Muscle layer of colon (tissue), 2 donors: ENCODE data around the gene ZIC1.
A peak's percentile ranks its signal among the peaks of the same experiment; 100 is the strongest.

Experiments
- H3K27ac ChIP-seq: one replicate; pipeline ENCODE4 v1.7.0; 2013; ENCODE audit warnings: low read depth, mild to moderate bottlenecking, low read length, moderate library complexity
- H3K27me3 ChIP-seq, 2 donors: one replicate each; pipeline ENCODE4 v1.7.0; 2013; ENCODE audit warnings: low read length in 2 of 2, mild to moderate bottlenecking in 2 of 2; ENCODE audit not compliant: insufficient read depth in 2 of 2, control insufficient read depth in 1 of 2
- H3K36me3 ChIP-seq: one replicate; pipeline ENCODE4 v1.7.0; 2013; ENCODE audit warnings: mild to moderate bottlenecking, low read length; ENCODE audit not compliant: insufficient read depth
- H3K4me1 ChIP-seq: one replicate; pipeline ENCODE4 v1.7.0; 2013; ENCODE audit warnings: mild to moderate bottlenecking, low read length; ENCODE audit not compliant: insufficient read depth
- H3K4me3 ChIP-seq, 2 donors: one replicate each; pipeline ENCODE4 v1.7.0; 2013; ENCODE audit warnings: low read length in 2 of 2, low read depth in 1 of 2, mild to moderate bottlenecking in 1 of 2, moderate library complexity in 1 of 2
- H3K9ac ChIP-seq: one replicate; pipeline ENCODE4 v1.7.0; 2013; ENCODE audit warnings: low read length
- H3K9me3 ChIP-seq: one replicate; pipeline ENCODE4 v1.7.0; 2013; ENCODE audit warnings: mild to moderate bottlenecking, low read length
- donor health status: abdominal sarcoma.
- donor health status: Adenocarcinoma of cecum.

The ZIC1 gene

GRCh38 chr3:147414390-147415138, 5.4 kb downstream of the ZIC1 start:
- Histone ChIP-seq H3K4me1 (peaks cover 25% of the 10 kb centered on the region), H3K9ac (no peak overlapping the region), H3K9me3 (peaks cover 19% of the 10 kb centered on the region), H3K27me3 (peaks cover 92 to 94% of the 10 kb centered on the region in 2 donors), H3K36me3 (no peaks in the 10 kb centered on the region), H3K4me3 (no peak overlapping the region), H3K27ac (no peak overlapping the region)

- Histone ChIP-seq H3K4me3 (no peak overlapping the region), H3K4me1 (peaks cover 26% of the 10 kb centered on the region), H3K27ac (no peak overlapping the region), H3K36me3 (no peaks in the 10 kb centered on the region), H3K9ac (no peak overlapping the region), H3K27me3 (peaks cover 92 to 96% of the 10 kb centered on the region in 2 donors), H3K9me3 (peaks cover 19% of the 10 kb centered on the region)
Measured at GRCh38 chr3:147415286-147415685, 6.1 kb downstream of the ZIC1 start.

- Histone ChIP-seq H3K4me3 (no peak overlapping the region), H3K9me3 (peaks cover 19% of the 10 kb centered on the region), H3K9ac (no peak overlapping the region), H3K4me1 (peaks cover 26% of the 10 kb centered on the region), H3K27me3 (peaks cover 92 to 96% of the 10 kb centered on the region in 2 donors), H3K27ac (no peak overlapping the region), H3K36me3 (no peaks in the 10 kb centered on the region)
Measured at GRCh38 chr3:147415874-147416273, 6.7 kb downstream of the ZIC1 start.

- peaks cover 92 to 94% of the 10 kb centered on the region in 2 donors for H3K27me3 ChIP-seq
- H3K27ac ChIP-seq = no peak overlapping the region
- H3K36me3 ChIP-seq = no peaks in the 10 kb centered on the region
- H3K9ac ChIP-seq = no peak overlapping the region
- H3K4me1 ChIP-seq = peaks cover 32% of the 10 kb centered on the region
- peaks cover 14% of the 10 kb centered on the region for H3K9me3 ChIP-seq
- no peak overlapping the region for H3K4me3 ChIP-seq
Measured at GRCh38 chr3:147416931-147417330, 7.8 kb downstream of the ZIC1 start.

- H3K36me3 ChIP-seq = no peaks in the 10 kb centered on the region
- peaks cover 9% of the 10 kb centered on the region for H3K9me3 ChIP-seq
- H3K27me3 ChIP-seq = peaks cover 92 to 95% of the 10 kb centered on the region in 2 donors
- peaks cover 35% of the 10 kb centered on the region for H3K4me1 ChIP-seq
- H3K27ac ChIP-seq = no peak overlapping the region
- no peak overlapping the region for H3K4me3 ChIP-seq
- no peak overlapping the region for H3K9ac ChIP-seq
Measured at GRCh38 chr3:147417551-147418295, 8.6 kb downstream of the ZIC1 start.

GRCh38 chr3:147418371-147418781, 9.2 kb downstream of the ZIC1 start:
- Histone ChIP-seq H3K9me3 (peaks cover 11% of the 10 kb centered on the region), H3K27ac (no peak overlapping the region), H3K9ac (no peak overlapping the region), H3K27me3 (peaks cover 92 to 95% of the 10 kb centered on the region in 2 donors), H3K4me1 (peaks cover 37% of the 10 kb centered on the region), H3K4me3 (peak overlapping the region in 1 of 2 donors; percentile 29), H3K36me3 (no peaks in the 10 kb centered on the region)

- H3K9ac ChIP-seq = no peak overlapping the region
- H3K27me3 ChIP-seq = peaks cover 94 to 97% of the 10 kb centered on the region in 2 donors
- peaks cover 16% of the 10 kb centered on the region for H3K9me3 ChIP-seq
- peaks cover 37% of the 10 kb centered on the region for H3K4me1 ChIP-seq
- no peak overlapping the region for H3K27ac ChIP-seq
- peak overlapping the region; percentile 16 to 29 for H3K4me3 ChIP-seq
- H3K36me3 ChIP-seq = no peaks in the 10 kb centered on the region
Measured at GRCh38 chr3:147418808-147419701, 9.9 kb downstream of the ZIC1 start.

GRCh38 chr3:147419781-147420224, 10.6 kb downstream of the ZIC1 start:
- H3K4me3 ChIP-seq = no peak overlapping the region
- H3K9me3 ChIP-seq = peaks cover 18% of the 10 kb centered on the region
- H3K27me3 ChIP-seq = peaks cover 94 to 97% of the 10 kb centered on the region in 2 donors
- no peak overlapping the region for H3K27ac ChIP-seq
- no peaks in the 10 kb centered on the region for H3K36me3 ChIP-seq
- peaks cover 37% of the 10 kb centered on the region for H3K4me1 ChIP-seq
- H3K9ac ChIP-seq = no peak overlapping the region

- Histone ChIP-seq H3K27ac (no peak overlapping the region), H3K4me1 (peaks cover 37% of the 10 kb centered on the region), H3K27me3 (peaks cover 93 to 98% of the 10 kb centered on the region in 2 donors), H3K36me3 (no peaks in the 10 kb centered on the region), H3K9ac (no peak overlapping the region), H3K4me3 (no peak overlapping the region), H3K9me3 (peaks cover 13% of the 10 kb centered on the region)
Measured at GRCh38 chr3:147420353-147421183, 11.4 kb downstream of the ZIC1 start.

- peaks cover 13% of the 10 kb centered on the region for H3K9me3 ChIP-seq
- no peaks in the 10 kb centered on the region for H3K36me3 ChIP-seq
- H3K4me3 ChIP-seq = no peak overlapping the region
- H3K27me3 ChIP-seq = peaks cover 88 to 92% of the 10 kb centered on the region in 2 donors
- no peak overlapping the region for H3K9ac ChIP-seq
- H3K27ac ChIP-seq = no peak overlapping the region
- H3K4me1 ChIP-seq = peaks cover 37% of the 10 kb centered on the region
Measured at GRCh38 chr3:147421184-147421912, 12.2 kb downstream of the ZIC1 start.
